GM12891 (cell line): ENCODE results near the gene BAHCC1.

Source experiments
- DNase-seq: peaks from one replicate; pipeline ENCODE4 v3.0.0; 2011; ENCODE audit warnings: low spot score; ENCODE audit not compliant: insufficient read length
- FAIRE-seq: peaks from 2 replicates; lab custom pipeline; 2011; peaks lifted over from hg19 to GRCh38; lab: Jason Lieb, UNC
- PAX5 ChIP-seq: IDR thresholded peaks from 2 replicates; pipeline ENCODE4 v1.6.1; 2011; ENCODE audit warnings: low read length, moderate library complexity, mild to moderate bottlenecking; ENCODE audit not compliant: insufficient read depth, severe bottlenecking
- POLR2A ChIP-seq: IDR thresholded peaks from 2 replicates; pipeline ENCODE4 v1.6.1; 2011; ENCODE audit warnings: low read depth, low read length, control low read depth
- POLR2AphosphoS5 ChIP-seq: IDR thresholded peaks from 2 replicates; pipeline ENCODE4 v1.6.1; 2011; ENCODE audit warnings: low read depth, low read length, control low read depth
- POU2F2 ChIP-seq: IDR thresholded peaks from 2 replicates; pipeline ENCODE4 v1.6.1; 2011; ENCODE audit warnings: low read depth, mild to moderate bottlenecking, control low read depth, low read length, moderate library complexity
- SPI1 ChIP-seq: IDR thresholded peaks from 2 replicates; pipeline ENCODE4 v1.6.1; 2011; ENCODE audit warnings: low read depth, low read length, control low read depth
- TAF1 ChIP-seq: IDR thresholded peaks from 2 replicates; pipeline ENCODE4 v1.6.1; 2011; ENCODE audit warnings: low read depth, low read length, control low read depth

Gene BAHCC1

GRCh38 chr17:81470270-81470943 is 75.2 kb downstream of the BAHCC1 start:
- FAIRE-seq = no peak

GRCh38 chr17:81470944-81471817 is 75.9 kb downstream of the BAHCC1 start:
- FAIRE-seq (no peak), DNase-seq (no peak)
- TF ChIP-seq POLR2A (no peak), POU2F2 (no peak), SPI1 (no peak), PAX5 (no peak), POLR2AphosphoS5 (no peak), TAF1 (no peak)

More at GRCh38 chr17:81470270-81470943, 75.2 kb downstream of the BAHCC1 start:
- TF ChIP-seq SPI1 = no peak
- TF ChIP-seq POLR2AphosphoS5 = no peak
- no peak for TF ChIP-seq POU2F2
- TF ChIP-seq PAX5 = no peak
- TF ChIP-seq TAF1 = no peak
- TF ChIP-seq POLR2A = no peak
- no peak for DNase-seq

- TF ChIP-seq SPI1 (no peak), TAF1 (no peak), PAX5 (no peak), POLR2A (no peak), POLR2AphosphoS5 (no peak), POU2F2 (no peak)
Measured at GRCh38 chr17:81471818-81472456, 76.7 kb downstream of the BAHCC1 start.

GRCh38 chr17:81473019-81473418 is 77.8 kb downstream of the BAHCC1 start:
- TF ChIP-seq POLR2AphosphoS5 (no peak), SPI1 (no peak), POLR2A (no peak), POU2F2 (no peak), PAX5 (no peak)
- DNase-seq (no peak), FAIRE-seq (no peak)

More at GRCh38 chr17:81471818-81472456, 76.7 kb downstream of the BAHCC1 start:
- FAIRE-seq (peak; percentile 26), DNase-seq (no peak)

DNA sequence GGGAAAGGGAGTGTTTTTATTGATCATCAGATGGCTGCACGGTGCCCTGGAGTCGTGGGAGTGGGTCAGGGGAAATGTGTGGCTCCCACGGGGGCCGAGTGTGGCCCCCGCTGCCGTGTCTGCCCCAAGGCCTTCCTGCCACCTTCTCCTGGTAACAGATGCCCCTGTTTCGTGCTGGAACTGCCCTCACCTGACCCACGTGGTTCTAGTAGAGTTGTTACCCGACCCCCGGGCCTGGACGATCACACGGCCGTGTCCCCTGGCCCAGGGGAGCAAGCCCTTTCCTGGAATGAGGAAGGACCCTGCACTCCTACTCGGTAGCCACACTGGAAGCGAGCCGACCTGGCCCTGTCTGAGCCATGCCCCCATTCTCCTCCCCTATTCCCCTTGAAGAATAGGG is 79.7 kb downstream of the BAHCC1 start:
- DNase-seq = no peak
- no peak for FAIRE-seq
- no peak for TF ChIP-seq POLR2A
- TF ChIP-seq POU2F2 = no peak
- no peak for TF ChIP-seq TAF1
- no peak for TF ChIP-seq PAX5
- no peak for TF ChIP-seq POLR2AphosphoS5
- TF ChIP-seq SPI1 = no peak

GRCh38 chr17:81476097-81476496 is 80.8 kb downstream of the BAHCC1 start:
- no peak for DNase-seq
- TF ChIP-seq POLR2AphosphoS5 (no peak), PAX5 (no peak), POU2F2 (no peak), TAF1 (no peak), SPI1 (no peak), POLR2A (no peak)
- FAIRE-seq = no peak

DNA sequence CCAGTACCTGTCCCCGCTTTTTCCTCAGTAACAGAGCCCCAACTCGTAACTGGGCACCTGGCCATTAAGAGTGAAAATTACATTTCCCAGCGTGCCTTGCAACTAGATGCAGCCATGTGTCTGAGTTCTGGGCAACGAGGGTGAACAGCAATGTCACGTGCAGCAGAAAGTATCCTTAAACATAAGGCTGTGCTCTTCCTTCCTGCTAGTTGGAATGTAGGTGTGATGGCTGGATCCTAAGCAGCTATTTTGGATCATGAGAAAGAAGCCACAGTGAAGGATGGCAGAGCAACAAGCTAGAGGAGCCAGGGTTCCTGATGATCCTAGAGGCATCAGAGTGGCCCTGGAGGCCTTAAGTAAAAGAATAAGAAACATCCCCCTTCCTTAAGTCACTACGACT is 81.4 kb downstream of the BAHCC1 start:
- DNase-seq = no peak
- TF ChIP-seq POLR2A = no peak
- no peak for TF ChIP-seq SPI1
- TF ChIP-seq TAF1 = no peak
- no peak for TF ChIP-seq POU2F2
- no peak for TF ChIP-seq POLR2AphosphoS5
- TF ChIP-seq PAX5 = no peak
- FAIRE-seq = no peak

- DNase-seq (no peak), FAIRE-seq (no peak)
- TF ChIP-seq POLR2A (no peak), PAX5 (no peak), POLR2AphosphoS5 (no peak), TAF1 (no peak), POU2F2 (no peak), SPI1 (no peak)
Measured at GRCh38 chr17:81477173-81477572, 81.9 kb downstream of the BAHCC1 start.
